ENCODE results near the gene ABCA5.

DNA sequence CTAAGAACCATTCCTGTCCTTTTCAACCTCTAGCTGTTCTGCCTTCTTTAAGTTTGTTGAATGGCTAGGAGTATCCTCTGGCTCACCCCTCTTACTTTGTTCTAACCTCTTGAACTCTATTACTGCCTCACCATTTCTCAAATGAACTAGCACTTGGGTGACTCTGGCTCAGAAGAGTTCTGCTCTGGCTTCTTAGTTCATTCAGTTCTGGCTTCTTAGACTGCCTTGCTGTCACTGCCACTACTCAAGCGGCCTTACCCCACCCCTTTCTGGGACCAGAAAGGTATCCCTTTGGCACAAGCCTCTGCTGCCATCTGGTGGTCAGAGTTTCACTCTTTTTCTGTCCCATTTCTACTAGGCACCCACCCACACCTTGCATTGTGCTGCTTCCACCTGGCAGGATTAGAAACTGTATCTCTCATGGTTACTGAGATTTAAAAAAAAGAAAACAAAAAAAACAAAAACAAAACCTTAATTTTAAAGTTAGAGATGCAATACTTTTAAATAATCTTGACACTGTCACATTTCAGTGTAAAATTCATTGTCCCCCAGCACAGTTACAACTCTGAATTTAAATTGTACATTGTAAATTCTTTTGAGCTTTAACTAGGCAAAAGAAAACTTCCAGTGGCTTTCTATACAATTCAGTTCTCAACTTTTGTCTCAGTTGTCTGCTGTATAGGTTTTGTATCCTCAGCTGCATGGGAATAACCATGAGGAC is 91.4 kb downstream of the ABCA5 start:
- TF ChIP-seq, protein P1, sequence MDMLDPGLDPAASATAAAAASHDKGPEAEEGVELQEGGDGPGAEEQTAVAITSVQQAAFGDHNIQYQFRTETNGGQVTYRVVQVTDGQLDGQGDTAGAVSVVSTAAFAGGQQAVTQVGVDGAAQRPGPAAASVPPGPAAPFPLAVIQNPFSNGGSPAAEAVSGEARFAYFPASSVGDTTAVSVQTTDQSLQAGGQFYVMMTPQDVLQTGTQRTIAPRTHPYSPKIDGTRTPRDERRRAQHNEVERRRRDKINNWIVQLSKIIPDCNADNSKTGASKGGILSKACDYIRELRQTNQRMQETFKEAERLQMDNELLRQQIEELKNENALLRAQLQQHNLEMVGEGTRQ (IDR thresholded peaks at IDR 0.05; ENCODE audit: low read depth, low read length) = no peak
- TF ChIP-seq, protein P1 (CRISPR knock-in tag; IDR thresholded peaks at IDR 0.05; ENCODE audit: borderline replicate concordance) = no peak
- TF ChIP-seq, protein P2, sequence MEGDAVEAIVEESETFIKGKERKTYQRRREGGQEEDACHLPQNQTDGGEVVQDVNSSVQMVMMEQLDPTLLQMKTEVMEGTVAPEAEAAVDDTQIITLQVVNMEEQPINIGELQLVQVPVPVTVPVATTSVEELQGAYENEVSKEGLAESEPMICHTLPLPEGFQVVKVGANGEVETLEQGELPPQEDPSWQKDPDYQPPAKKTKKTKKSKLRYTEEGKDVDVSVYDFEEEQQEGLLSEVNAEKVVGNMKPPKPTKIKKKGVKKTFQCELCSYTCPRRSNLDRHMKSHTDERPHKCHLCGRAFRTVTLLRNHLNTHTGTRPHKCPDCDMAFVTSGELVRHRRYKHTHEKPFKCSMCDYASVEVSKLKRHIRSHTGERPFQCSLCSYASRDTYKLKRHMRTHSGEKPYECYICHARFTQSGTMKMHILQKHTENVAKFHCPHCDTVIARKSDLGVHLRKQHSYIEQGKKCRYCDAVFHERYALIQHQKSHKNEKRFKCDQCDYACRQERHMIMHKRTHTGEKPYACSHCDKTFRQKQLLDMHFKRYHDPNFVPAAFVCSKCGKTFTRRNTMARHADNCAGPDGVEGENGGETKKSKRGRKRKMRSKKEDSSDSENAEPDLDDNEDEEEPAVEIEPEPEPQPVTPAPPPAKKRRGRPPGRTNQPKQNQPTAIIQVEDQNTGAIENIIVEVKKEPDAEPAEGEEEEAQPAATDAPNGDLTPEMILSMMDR (CRISPR knock-in tag; IDR thresholded peaks at IDR 0.05) = peak; percentile 97
- TF ChIP-seq GTF2F1 (IDR thresholded peaks at IDR 0.05; ENCODE audit: low read length) (no peak), SALL2 (CRISPR knock-in tag; IDR thresholded peaks at IDR 0.05) (no peak), ZNF121 (CRISPR knock-in tag; IDR thresholded peaks at IDR 0.05) (no peak)
- TF ChIP-seq, protein P3, sequence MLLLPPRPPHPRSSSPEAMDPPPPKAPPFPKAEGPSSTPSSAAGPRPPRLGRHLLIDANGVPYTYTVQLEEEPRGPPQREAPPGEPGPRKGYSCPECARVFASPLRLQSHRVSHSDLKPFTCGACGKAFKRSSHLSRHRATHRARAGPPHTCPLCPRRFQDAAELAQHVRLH (CRISPR knock-in tag; IDR thresholded peaks at IDR 0.05; ENCODE audit: borderline replicate concordance, low read depth) = peak; percentile 59; the same call in 1 of the 2 replicates
